LNCaP clone FGC (cell line): ENCODE results near the gene GPR156.

Experiments used
- DNase-seq: peaks from one replicate; pipeline ENCODE4 v3.0.0-alpha.2; 2011; ENCODE audit warnings: low read depth
- H3K4me3 ChIP-seq: 2 replicates; pipeline ENCODE4 v1.5.1; 2011; ENCODE audit warnings: mild to moderate bottlenecking, low read depth, low read length, control low read depth
- TF ChIP-seq, protein P1 (sequence below): IDR thresholded peaks from 2 replicates; pipeline ENCODE4 v1.5.1; 2012; ENCODE audit warnings: mild to moderate bottlenecking; ENCODE audit not compliant: control insufficient read depth, insufficient read depth; ENCODE audit errors: extremely low read depth

Gene GPR156

DNA sequence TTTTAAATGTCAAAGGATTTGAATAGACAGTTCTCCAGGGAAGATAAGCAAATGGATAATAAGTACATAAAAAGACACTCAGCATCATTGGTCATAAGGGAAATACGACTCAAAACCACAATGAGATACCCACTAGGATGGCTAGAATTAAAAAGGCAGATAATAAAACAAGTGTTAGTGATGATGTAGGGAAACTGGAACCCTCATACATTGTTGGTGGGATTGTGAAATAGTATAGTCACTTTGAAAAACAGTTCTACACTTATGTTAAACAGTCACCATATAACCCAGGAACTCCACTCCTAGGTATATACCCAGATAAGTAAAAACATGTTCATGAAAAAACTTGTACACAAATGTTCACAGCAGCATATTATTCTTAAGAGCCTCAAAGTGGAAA, 72.5 kb downstream of the GPR156 start:
- no peak overlapping the region for H3K4me3 ChIP-seq
- no peak for DNase-seq
- TF ChIP-seq, protein P1, sequence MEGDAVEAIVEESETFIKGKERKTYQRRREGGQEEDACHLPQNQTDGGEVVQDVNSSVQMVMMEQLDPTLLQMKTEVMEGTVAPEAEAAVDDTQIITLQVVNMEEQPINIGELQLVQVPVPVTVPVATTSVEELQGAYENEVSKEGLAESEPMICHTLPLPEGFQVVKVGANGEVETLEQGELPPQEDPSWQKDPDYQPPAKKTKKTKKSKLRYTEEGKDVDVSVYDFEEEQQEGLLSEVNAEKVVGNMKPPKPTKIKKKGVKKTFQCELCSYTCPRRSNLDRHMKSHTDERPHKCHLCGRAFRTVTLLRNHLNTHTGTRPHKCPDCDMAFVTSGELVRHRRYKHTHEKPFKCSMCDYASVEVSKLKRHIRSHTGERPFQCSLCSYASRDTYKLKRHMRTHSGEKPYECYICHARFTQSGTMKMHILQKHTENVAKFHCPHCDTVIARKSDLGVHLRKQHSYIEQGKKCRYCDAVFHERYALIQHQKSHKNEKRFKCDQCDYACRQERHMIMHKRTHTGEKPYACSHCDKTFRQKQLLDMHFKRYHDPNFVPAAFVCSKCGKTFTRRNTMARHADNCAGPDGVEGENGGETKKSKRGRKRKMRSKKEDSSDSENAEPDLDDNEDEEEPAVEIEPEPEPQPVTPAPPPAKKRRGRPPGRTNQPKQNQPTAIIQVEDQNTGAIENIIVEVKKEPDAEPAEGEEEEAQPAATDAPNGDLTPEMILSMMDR, result no peak

DNA sequence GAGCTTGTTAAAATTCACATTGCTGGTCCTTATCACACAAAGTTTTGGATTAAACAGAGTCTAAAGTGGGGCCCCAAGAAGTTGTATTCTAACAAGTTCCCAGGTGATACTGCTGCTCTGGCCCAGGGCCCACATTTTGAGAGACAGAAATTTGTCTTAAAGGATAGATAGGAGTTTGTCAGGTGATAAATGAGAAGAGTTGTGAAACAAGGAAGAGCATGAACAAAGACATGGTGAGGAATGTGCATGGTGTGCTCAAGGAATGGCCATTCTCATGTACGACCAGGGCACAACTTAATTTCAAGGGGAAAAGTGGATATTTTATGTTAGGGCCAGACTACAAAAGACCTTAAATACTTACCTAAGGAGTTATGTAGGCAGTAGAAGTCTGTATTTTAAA, 75.6 kb downstream of the GPR156 start:
- DNase-seq, result no peak
- TF ChIP-seq, protein P1, result no peak

DNA sequence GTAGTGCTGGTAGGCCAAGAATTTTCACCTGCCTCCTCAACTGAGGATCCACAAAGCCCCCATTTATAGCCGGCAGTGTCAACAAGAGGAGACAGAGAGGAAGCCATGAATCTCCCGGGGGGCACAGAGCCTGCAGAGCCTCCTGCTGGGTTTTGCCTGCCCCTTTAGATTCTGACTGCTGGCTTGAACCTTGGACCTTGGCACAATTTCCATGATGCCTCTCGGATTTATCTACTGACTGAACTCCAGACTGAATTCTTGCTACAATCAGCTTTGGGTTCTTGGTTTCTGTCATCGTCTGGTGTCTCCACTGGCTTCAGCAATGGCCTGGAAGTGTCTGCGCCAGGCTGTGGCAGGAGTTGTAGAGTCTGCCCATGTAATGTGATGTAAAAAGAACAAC, 80.7 kb downstream of the GPR156 start:
- DNase-seq, result no peak
- TF ChIP-seq, protein P1, result no peak
- no peak overlapping the region for H3K4me3 ChIP-seq

More for the DNA sequence above, 75.6 kb downstream of the GPR156 start:
- no peak overlapping the region for H3K4me3 ChIP-seq

DNA sequence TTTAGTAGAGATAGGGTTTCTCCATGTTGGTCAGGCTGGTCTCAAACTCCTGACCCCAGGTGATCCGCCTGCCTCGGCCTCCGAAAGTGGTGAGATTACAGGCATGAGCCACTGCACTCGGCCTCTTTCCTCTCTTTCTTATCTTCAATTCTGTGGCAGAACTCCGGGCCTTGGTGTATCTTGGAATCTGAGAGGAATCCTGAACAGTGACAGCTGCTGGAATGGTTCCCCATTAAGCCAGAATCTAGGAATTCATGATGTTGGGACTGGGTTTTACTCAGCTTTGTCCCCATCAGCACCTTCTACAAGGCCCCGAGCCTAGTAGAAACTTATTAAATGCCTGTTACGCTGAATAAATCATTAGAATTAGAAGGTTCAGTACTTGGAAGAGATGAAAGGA, 81.4 kb downstream of the GPR156 start:
- TF ChIP-seq, protein P1, result no peak
- H3K4me3 ChIP-seq, result no peak overlapping the region
- no peak for DNase-seq

DNA sequence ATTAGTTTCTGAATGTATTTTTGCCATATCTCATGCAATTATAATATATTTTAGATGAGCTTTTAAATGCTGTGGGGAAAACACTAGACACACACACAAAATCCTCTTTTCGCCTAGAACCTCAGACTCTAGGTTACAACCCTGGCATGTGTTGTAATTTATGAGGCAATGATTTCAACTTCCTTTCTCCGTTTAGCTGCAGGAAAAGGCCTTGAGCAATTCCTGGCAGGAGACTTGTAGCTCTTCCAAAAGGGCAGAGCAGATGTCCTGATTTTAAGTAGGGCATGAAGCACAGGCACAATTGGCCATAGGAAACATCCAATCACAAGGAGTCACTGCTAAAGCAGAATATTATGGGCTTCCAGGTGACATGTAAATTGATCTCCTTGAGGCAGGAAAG, 82.0 kb downstream of the GPR156 start:
- peak; percentile 79 for DNase-seq
- TF ChIP-seq, protein P1, result no peak
- H3K4me3 ChIP-seq, result no peak overlapping the region

DNA sequence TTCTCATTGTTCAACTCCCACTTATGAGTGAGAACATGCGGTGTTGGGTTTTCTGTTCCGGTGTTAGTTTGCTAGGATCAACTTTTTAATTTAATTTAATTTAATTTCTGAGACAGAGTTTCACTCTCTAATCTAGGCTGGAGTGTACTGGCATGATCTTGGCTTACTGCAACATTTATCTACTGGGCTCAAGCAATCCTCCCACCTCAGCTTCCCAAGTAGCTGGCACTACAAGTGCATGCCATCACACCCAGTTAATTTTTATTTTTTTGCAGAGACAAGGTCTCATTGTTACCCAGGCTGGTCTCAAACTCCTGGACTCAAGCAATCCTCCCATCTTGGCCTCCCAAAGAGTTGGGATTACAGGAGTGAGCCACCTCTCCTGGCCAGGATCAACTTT, 82.7 kb downstream of the GPR156 start:
- DNase-seq, result no peak
- H3K4me3 ChIP-seq, result no peak overlapping the region
- TF ChIP-seq, protein P1, result no peak

DNA sequence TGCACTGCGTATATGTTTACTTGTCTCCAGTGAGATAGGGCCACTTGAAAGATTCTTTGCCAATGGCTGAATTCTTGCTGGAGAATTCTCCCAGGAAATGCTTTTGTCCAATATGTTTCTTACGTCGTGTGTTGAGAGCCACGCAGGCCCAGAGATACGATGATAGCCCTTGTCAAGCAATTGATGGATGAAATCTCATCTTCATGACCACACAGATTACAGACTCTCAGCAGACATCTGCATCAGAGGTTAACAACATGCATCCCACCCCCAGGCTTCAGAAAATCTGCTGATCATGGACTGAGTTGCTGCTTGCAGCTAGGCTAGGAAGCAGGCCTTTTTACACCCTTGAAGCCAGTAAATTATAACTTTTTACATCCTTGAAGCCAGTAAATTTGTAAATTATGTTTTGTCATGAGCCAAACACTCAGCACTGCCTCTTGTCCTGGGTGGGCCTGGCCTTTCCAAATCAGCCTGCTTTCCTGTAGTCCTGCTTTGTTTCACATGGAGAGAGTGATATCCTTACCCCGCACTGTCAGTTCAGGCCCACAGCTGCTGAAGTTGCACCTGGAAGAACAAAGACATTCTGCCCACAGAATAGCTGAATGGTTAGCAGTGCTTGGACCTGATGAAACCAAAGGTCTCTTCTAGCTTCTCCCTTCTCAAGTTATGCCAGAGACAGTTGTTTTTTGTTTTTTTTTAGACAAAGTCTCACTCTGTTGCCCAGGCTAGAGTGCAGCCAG, 84.4 kb downstream of the GPR156 start:
- TF ChIP-seq, protein P1, result no peak
- DNase-seq, result no peak
- no peak overlapping the region for H3K4me3 ChIP-seq
